Retinal pigment epithelial cell (primary cell): ENCODE data around the gene MGAT5.

ENCODE experiments used
- DNase-seq: peaks from one replicate; pipeline ENCODE4 v3.0.0-alpha.2; 2010; ENCODE audit warnings: low read depth
- H3K4me3 ChIP-seq: 2 replicates; pipeline ENCODE4 v1.5.1; 2011; ENCODE audit warnings: mild to moderate bottlenecking, low read length, control low read depth, moderate library complexity
- TF ChIP-seq, protein P1 (sequence below): conservative IDR thresholded peaks from 2 replicates; pipeline ENCODE4 v1.5.1; 2011; ENCODE audit warnings: low read depth, low read length, control low read depth, inconsistent platforms

The MGAT5 gene

GRCh38 chr2:134252092-134252750 is 1.7 kb upstream of the MGAT5 start:
- TF ChIP-seq, protein P1, sequence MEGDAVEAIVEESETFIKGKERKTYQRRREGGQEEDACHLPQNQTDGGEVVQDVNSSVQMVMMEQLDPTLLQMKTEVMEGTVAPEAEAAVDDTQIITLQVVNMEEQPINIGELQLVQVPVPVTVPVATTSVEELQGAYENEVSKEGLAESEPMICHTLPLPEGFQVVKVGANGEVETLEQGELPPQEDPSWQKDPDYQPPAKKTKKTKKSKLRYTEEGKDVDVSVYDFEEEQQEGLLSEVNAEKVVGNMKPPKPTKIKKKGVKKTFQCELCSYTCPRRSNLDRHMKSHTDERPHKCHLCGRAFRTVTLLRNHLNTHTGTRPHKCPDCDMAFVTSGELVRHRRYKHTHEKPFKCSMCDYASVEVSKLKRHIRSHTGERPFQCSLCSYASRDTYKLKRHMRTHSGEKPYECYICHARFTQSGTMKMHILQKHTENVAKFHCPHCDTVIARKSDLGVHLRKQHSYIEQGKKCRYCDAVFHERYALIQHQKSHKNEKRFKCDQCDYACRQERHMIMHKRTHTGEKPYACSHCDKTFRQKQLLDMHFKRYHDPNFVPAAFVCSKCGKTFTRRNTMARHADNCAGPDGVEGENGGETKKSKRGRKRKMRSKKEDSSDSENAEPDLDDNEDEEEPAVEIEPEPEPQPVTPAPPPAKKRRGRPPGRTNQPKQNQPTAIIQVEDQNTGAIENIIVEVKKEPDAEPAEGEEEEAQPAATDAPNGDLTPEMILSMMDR, result no peak

DNA sequence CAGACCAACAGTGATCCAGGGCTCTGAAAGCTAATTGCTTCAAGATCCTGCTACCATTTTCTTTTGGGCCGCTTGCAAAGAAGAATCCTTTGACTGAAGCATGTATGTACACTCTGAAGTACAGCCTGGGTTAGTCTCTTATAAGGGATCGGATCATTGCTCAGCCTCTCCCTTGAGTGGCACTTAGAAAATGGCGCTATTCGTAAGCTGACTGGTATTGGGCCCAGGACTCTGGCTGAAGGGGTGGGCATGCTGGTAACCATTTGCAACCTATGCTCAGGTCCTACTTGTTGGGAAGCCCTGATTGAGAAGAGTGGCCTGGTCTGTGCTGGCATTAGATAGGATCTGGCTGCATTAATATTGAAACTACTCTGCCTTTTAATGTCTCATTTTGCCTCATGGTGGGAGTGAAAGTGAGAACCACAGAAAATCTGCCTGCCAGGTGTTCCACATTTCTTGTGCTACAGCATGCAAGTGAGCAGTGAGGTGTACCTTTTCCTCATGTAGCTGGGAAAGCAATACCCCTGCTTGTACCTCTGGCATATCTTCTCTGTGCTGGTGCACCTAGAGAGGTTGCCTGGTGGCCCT is 661 bp upstream of the MGAT5 start:
- no peak overlapping the region for H3K4me3 ChIP-seq
- TF ChIP-seq, protein P1, result no peak
- no peak for DNase-seq

More at GRCh38 chr2:134252092-134252750, 1.7 kb upstream of the MGAT5 start:
- no peak for DNase-seq
- no peak overlapping the region for H3K4me3 ChIP-seq

GRCh38 chr2:134254824-134255223 is 952 bp downstream of the MGAT5 start:
- DNase-seq, result no peak
- TF ChIP-seq, protein P1, result no peak
- no peak overlapping the region for H3K4me3 ChIP-seq

GRCh38 chr2:134256956-134257355 is 3.1 kb downstream of the MGAT5 start:
- TF ChIP-seq, protein P1, result no peak
- DNase-seq, result no peak
- no peak overlapping the region for H3K4me3 ChIP-seq

DNA sequence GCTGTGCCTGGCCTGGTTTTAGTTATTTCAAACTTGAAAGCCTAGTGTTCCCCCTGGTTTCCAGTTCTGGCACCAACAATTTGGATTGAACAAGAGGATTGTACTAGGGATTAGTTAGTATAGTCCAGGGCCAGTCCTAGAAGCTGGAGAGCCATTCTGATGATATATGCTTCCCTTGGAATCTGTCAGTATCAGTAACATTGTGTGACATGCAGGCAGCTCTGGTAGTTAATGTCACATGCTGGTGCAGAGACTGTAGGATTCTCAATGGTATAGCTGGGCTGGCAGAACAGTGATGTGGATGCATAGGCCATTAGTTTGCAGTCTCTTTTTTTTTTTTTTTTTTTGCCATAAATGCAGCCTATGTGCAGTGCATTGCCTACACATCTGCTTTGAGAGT is 3.6 kb downstream of the MGAT5 start:
- TF ChIP-seq, protein P1, result no peak

GRCh38 chr2:134257965-134258683 is 4.3 kb downstream of the MGAT5 start:
- no peak for DNase-seq
- no peak overlapping the region for H3K4me3 ChIP-seq
- TF ChIP-seq, protein P1, result no peak

More for the DNA sequence above, 3.6 kb downstream of the MGAT5 start:
- no peak for DNase-seq
- no peak overlapping the region for H3K4me3 ChIP-seq
